Stimulated activated CD4-positive, alpha-beta T cell treated with anti-CD3 and anti-CD28 coated beads, Interleukin-2, amount 100 ng/mL, for 48 hours (primary cell): ENCODE data around the gene DAD1.

ENCODE experiments used
- DNase-seq, 2 donors: peaks; one replicate each; pipeline ENCODE4 v3.0.0-alpha.2; 2020

Gene DAD1

DNA sequence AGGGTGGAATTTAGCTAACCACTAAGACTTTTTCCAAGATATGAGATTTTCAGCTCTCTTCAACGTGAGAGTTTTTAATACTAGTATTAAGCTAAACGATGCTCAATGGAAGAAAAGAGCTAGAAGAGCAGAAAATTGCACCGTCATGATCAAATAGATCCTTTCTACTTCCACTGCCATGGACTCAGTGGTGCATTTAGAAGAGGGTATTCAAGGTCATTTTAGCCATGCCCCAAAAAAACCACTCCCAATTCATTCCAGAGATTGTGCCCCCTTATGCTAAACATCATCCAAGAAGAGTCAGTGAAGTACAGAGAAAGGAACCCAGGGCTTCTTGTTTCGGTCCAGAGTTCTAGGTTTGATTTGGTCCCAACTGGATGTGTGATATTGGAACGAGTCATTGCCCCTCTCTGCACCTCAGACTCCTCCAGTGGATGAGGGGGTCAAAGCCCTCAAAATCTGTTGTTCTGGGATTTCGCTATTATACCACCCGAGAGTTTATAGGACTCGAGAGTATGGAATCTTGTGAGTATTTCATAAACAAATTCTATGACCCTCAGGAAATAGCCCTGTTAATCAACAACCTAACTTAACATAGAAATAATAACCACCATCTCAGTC lies 55.2 kb downstream of the DAD1 start:
- no peak for DNase-seq

DNA sequence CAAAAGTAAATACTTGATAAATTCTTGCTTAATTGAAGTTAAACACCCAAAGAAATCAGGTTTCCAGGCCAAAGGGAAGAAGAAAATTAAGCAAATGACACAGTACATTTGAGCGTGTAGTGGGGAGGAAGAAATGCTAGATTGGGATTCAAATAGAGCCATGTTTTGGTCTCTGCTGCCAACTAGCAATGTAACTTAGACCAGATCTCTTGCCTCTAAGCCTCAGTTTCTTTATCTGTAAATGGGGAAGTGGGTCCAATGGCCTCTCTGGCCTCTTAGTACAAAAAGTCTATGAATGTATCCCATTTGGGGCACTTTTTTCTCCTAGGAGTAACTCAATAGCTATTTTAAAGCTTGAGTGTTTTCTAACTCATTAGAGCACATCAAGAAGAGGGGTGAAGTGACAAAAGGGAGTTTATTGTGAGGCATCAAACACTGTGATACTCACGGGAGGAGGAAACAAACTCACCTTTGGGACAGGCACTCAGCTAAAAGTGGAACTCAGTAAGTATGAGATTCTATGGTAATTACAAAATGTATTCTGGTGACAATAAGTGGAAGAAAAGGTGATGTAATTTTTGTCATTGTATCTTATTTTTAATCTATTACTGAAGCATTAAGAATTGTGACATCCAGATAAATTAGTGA lies 55.8 kb downstream of the DAD1 start:
- no peak for DNase-seq

GRCh38 chr14:22532345-22533056 lies 56.5 kb downstream of the DAD1 start:
- DNase-seq, result no peak

GRCh38 chr14:22531451-22532344 lies 57.3 kb downstream of the DAD1 start:
- DNase-seq, result no peak

- DNase-seq, result no peak
These were observed 58.9 kb downstream of the DAD1 start for GRCh38 chr14:22530127-22530526.

DNA sequence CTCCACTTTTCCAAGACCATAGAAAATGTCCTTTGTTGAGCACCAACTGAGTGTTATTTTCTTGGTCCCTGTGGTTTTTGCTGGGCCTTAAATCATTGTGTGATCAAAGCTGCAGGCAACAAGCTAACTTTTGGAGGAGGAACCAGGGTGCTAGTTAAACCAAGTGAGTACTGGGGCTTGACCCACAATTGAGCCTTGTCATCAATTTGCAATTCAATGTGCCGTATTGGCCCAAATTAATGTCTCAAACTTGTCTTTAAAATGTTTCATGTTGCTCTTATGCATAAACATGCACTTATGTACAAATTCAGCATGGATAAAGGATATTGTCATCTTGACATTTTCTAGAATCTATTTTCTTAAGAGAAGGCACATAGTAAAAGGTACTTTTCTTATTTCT lies 62.3 kb downstream of the DAD1 start:
- DNase-seq, result no peak

- DNase-seq, result no peak
These were observed 62.8 kb downstream of the DAD1 start for GRCh38 chr14:22526218-22526617.

GRCh38 chr14:22524784-22525161 lies 64.3 kb downstream of the DAD1 start:
- DNase-seq, result no peak

GRCh38 chr14:22524115-22524783 lies 64.8 kb downstream of the DAD1 start:
- DNase-seq, result no peak

GRCh38 chr14:22523283-22523682 lies 65.7 kb downstream of the DAD1 start:
- no peak for DNase-seq

- DNase-seq, result no peak
These were observed 66.5 kb downstream of the DAD1 start for GRCh38 chr14:22522466-22522957.

DNA sequence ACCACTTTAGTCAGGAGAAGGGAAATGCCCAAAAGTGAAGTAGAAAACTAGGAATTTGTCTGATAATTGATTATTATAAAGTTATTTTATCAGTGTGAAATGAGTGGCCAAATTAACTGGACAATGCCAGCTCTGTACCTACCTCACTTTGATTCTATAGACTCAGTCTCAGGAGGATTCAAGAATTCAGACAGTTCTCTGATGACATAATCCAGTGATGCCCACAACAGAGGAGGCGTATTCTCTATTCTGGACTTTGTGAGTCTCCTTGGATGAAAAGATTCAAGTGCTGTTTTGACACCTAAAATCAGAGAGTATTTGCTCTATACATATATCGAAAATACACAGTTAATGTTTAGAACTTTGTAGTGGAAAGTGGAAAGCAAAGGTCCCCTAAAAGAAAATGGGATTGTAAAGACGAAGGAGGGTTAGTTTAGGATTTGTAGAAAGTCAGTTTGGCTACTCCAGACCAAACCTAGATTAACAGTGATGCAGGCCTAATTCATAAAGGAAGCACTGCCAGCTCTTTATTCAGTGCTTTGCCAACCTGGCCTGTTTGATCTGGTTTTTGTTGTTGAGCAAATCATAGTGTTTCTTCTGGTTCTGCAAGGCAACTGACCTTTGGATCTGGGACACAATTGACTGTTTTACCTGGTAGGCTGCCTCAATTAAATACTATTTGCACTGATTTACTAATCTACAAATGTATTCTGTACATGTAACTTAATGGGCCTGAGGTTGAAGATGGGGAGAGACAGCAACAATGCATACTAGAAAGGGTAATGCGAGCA lies 67.4 kb downstream of the DAD1 start:
- DNase-seq, result no peak

GRCh38 chr14:22520796-22521195 lies 68.2 kb downstream of the DAD1 start:
- DNase-seq, result no peak

DNA sequence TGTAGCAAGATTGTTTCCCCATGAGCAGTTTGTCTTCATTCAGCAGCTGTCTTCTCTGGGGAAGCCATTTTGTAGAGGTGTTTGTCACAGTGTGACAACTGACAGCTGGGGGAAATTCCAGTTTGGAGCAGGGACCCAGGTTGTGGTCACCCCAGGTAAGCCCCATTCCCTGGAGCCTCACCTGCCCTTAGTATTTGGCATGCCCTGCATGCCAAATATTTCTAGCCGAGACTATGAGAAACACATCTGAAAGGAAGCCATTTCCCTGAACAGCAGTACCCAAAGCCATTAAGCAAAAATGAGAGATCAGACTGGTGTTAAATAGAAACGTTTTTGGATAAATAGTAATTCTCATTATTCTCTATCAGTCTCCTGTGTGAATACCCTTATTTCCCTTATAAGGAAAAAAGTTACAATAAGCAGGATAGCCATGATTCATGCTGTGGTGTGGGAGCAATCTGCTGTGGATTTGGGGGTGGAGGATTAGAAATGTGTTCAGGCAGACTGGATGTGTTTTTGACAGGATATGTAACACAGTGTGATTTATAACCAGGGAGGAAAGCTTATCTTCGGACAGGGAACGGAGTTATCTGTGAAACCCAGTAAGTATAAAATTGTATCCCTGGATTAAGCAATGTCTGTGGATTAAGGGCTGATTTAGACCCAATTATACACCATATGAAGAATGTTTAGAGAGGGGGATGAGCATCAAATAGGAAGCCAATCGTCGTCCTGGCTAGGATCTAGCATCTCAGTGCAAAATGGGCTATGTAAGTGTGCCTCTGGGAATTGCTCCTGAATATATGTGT lies 68.9 kb downstream of the DAD1 start:
- DNase-seq, result no peak

- DNase-seq, result no peak
These were observed 71.0 kb downstream of the DAD1 start for GRCh38 chr14:22518073-22518472.

- no peak for DNase-seq
These were observed 71.8 kb downstream of the DAD1 start for GRCh38 chr14:22517117-22517720.

DNA sequence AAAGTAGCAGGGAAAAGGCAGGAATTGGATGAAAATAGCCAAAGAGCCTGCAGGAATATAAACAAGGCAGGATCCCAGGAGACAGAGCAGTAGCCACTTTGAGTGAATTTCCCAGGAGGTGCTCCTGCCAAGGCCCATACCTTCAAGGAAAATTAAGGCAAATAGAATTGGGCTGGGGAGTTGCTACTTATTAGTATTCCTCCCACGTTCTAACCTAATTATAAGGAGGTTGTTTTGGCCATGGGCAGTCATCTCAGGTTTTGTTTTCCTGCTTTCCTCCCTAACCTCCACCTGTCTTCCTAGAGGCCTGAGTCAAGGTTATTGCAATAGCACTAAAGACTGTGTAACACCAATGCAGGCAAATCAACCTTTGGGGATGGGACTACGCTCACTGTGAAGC lies 73.1 kb downstream of the DAD1 start:
- DNase-seq, result no peak
